Fibroblast of villous mesenchyme (primary cell): ENCODE data around the gene ADAMTS18. TPM values are rescaled to one million over a fixed set of nuclear protein-coding genes. Genes with fewer than 3 reads are reported as not detected.

Source experiments
- DNase-seq: peaks from one replicate; pipeline ENCODE4 v3.0.0-alpha.2; 2010; ENCODE audit warnings: low read depth
- H3K4me3 ChIP-seq: 2 replicates; pipeline ENCODE4 v1.5.1; 2011; ENCODE audit warnings: low read depth, mild to moderate bottlenecking, low read length
- total RNA-seq: library from RNA; depleted of rRNA; stranded (reverse); fragments of >200 nt; gene quantifications from 2 replicates; pipeline ENCODE4 v1.2.3, GENCODE V29; 2012
- TF ChIP-seq, protein P1 (sequence below): IDR thresholded peaks from 2 replicates; pipeline ENCODE4 v1.5.1; 2012; ENCODE audit warnings: low read depth, mild to moderate bottlenecking, low read length; ENCODE audit not compliant: insufficient read depth

Gene ADAMTS18
- total RNA-seq, 1 donor = not detected

DNA sequence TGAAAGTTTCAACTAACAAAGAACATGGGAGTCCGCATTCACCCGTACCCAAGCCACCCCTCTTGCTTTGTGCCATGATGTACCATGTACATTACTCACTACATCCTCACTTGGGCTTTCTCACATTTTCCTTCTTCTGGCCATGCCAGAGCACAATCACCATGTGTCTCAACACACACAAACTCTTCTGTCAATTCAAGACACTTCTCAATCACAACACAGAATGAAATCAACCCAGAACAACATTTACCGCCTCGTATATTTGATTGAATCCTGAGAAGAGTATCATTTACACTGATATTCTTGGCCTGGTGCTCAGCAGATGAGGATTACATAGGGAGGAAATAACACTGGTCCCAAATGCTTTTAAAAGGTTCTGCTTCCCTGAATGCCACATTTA is 4.5 kb downstream of the ADAMTS18 start:
- TF ChIP-seq, protein P1, sequence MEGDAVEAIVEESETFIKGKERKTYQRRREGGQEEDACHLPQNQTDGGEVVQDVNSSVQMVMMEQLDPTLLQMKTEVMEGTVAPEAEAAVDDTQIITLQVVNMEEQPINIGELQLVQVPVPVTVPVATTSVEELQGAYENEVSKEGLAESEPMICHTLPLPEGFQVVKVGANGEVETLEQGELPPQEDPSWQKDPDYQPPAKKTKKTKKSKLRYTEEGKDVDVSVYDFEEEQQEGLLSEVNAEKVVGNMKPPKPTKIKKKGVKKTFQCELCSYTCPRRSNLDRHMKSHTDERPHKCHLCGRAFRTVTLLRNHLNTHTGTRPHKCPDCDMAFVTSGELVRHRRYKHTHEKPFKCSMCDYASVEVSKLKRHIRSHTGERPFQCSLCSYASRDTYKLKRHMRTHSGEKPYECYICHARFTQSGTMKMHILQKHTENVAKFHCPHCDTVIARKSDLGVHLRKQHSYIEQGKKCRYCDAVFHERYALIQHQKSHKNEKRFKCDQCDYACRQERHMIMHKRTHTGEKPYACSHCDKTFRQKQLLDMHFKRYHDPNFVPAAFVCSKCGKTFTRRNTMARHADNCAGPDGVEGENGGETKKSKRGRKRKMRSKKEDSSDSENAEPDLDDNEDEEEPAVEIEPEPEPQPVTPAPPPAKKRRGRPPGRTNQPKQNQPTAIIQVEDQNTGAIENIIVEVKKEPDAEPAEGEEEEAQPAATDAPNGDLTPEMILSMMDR = no peak
- no peak for DNase-seq
- no peak overlapping the region for H3K4me3 ChIP-seq

DNA sequence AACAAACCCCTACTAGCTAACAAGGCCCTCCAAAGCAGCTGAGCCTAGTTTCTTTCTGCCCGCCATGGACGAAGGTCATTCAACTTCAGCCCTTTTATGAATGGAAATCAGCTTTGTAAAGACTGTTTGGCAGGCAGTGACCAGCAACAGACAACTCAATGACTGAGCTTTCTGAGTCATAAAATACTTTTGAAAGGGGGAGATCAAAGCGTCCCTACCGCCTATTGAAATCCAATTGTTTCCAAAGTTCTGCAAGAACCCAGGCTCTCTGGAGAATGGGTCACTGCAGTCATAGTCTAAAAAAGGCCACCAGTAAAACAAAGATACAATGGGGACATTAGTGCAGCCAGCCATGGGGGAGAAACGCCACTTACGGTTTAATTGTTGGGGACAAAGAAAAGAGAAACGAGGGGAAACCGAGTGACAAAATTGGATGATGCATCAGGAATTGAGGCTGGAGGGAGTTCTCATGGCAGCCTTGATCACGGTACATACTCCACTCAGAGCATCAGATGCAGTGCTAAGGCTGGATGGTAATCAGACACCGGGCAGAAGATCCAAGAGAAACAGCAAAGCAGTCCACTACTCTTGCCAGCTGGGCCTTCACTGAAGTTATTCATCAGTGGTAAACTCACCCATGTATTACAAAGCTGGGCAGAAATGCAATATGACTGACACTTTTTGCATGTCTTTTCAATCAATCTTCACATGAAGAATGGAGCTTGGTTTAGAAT is 9.8 kb downstream of the ADAMTS18 start:
- H3K4me3 ChIP-seq = no peak overlapping the region
- DNase-seq = no peak
- TF ChIP-seq, protein P1 = no peak

DNA sequence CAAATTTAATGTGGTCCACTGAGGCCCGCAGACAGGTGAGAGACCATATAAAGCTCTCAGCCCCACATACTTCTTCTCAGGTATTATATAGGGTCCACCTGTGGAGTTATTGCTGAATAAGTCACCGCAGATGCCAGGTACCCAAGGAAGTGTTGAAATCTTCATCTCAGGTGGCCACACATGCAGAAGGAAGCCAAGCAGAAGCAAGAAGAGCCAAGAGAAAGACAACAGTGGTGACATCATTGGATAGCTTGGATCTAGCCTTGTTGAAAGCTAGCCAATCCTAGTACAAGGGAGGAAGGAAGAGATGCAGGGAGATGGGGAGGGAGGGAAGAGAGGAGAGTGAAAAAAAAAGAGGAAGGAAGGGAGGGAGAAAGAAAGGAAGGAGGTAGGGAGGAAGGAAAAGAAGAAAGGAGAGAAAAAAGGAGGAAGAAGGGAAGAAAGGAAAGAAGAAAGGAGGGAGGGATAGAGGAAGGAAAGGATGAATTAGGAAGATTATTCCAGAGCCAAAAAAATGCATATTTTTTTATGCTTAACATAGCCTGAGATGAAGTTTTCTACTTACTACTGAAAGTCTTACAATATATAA is 12.5 kb downstream of the ADAMTS18 start:
- no peak overlapping the region for H3K4me3 ChIP-seq
- DNase-seq = no peak
- TF ChIP-seq, protein P1 = no peak

DNA sequence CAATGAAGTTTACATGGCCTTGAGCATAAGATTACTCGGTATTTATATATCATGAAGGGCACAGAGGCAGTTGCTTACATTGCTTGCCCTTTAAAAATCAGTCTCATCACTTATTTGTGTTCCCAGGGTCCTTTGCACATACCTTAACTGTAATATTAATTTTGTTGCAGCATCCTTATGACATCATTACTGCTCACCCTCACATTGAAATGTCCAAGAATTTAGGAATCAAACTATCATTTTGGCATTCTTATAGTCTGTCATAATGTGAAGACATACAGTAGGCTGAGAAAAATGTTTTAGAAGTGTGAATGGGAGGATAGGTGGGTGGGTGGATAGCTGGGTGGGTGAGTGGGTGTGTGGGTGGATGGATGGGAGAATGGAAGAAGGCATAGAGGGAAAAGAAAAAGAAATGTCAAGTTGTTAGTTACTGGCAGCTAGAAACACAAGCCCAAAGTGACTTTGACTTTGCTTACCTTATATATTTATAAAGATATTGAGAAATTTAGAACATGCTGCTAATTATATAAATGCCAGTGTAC is 17.8 kb downstream of the ADAMTS18 start:
- no peak overlapping the region for H3K4me3 ChIP-seq
- TF ChIP-seq, protein P1 = no peak
- DNase-seq = no peak

DNA sequence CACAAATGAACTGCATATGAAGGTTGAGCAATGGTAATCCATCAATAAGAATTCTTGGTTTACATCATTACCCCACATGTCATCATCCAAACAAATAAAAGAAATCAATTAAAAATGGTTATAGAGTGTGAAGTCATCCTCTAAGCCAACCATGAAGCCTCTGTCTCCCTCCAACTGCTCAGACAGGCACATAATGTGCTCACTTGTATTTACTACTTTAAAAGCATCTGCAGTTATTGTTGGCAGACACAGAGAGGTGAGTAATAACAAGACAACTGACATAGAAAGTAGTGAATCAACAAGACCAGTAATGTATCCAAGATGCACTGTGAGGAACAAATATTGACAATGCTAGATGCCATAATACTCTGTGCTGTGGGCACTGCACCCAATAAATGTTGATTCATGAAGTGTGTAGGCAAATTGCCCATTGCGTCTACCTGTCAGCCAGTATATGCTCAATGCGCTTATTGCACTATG is 20.0 kb downstream of the ADAMTS18 start:
- H3K4me3 ChIP-seq = no peak overlapping the region
- DNase-seq = no peak
- TF ChIP-seq, protein P1 = no peak

DNA sequence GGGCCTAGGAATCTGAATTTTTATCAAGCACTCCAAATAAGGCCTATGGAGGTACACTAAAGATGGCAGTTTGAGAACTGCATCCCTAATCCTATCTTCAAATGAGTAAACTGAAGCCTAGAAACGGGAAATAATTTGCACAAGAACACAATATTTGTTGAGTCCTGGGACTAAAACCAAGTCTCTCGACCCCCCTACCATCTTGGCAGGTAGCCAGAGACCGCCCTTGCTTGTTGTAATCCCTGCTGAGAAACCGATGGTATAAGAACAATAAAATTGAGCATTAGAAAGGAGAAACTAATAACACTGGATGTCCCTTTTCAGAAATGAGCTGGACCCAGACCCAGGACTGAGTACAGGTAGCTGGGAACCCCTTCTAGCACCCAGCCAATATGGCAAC is 24.4 kb downstream of the ADAMTS18 start:
- H3K4me3 ChIP-seq = no peak overlapping the region
- DNase-seq = no peak
- TF ChIP-seq, protein P1 = no peak
